ENCODE measurements around the gene TJAP1. TPM values are rescaled to one million over a fixed set of nuclear protein-coding genes. Genes with fewer than 3 reads are reported as not detected.

The TJAP1 gene
- total RNA-seq, 1 donor from 2014 or later, result 52.1 TPM

- no peak for TF ChIP-seq CTCF (conservative IDR thresholded peaks at IDR 0.05)
- Mint-ChIP-seq H3K36me3 (ENCODE audit: low read depth) (no peaks in the 10 kb centered on the region), H3K27ac (ENCODE audit: unreplicated experiment) (peak overlapping the region; percentile 62), H3K4me1 (no peaks in the 10 kb centered on the region), H3K9me3 (no peaks in the 10 kb centered on the region), H3K4me3 (no peak overlapping the region), H3K27me3 (ENCODE audit: low read depth) (peaks cover 3% of the 10 kb centered on the region)
- DNase-seq (ENCODE audit: low read depth, low spot score), result no peak
Observed at GRCh38 chr6:43448916-43449315, 28.5 kb upstream of the TJAP1 start.

GRCh38 chr6:43450699-43451131 is 26.7 kb upstream of the TJAP1 start:
- TF ChIP-seq CTCF (conservative IDR thresholded peaks at IDR 0.05), result no peak
- H3K4me1 Mint-ChIP-seq, result peaks cover 7% of the 10 kb centered on the region
- H3K36me3 Mint-ChIP-seq (ENCODE audit: low read depth), result peaks cover under 1% of the 10 kb centered on the region
- no peak overlapping the region for H3K4me3 Mint-ChIP-seq
- no peak overlapping the region for H3K27ac Mint-ChIP-seq (ENCODE audit: unreplicated experiment)
- DNase-seq (ENCODE audit: low read depth, low spot score), result no peak
- H3K27me3 Mint-ChIP-seq (ENCODE audit: low read depth), result peaks cover 17% of the 10 kb centered on the region
- no peaks in the 10 kb centered on the region for H3K9me3 Mint-ChIP-seq

GRCh38 chr6:43451348-43451747 is 26.0 kb upstream of the TJAP1 start:
- no peak for TF ChIP-seq CTCF (conservative IDR thresholded peaks at IDR 0.05)

GRCh38 chr6:43451939-43452338 is 25.4 kb upstream of the TJAP1 start:
- no peaks in the 10 kb centered on the region for H3K9me3 Mint-ChIP-seq
- no peak for TF ChIP-seq CTCF (conservative IDR thresholded peaks at IDR 0.05)
- H3K4me3 Mint-ChIP-seq, result no peak overlapping the region
- DNase-seq (ENCODE audit: low read depth, low spot score), result no peak
- H3K4me1 Mint-ChIP-seq, result peaks cover 17% of the 10 kb centered on the region
- H3K36me3 Mint-ChIP-seq (ENCODE audit: low read depth), result peaks cover 2% of the 10 kb centered on the region
- H3K27me3 Mint-ChIP-seq (ENCODE audit: low read depth), result peaks cover 29% of the 10 kb centered on the region
- no peak overlapping the region for H3K27ac Mint-ChIP-seq (ENCODE audit: unreplicated experiment)

More at GRCh38 chr6:43451348-43451747, 26.0 kb upstream of the TJAP1 start:
- no peak overlapping the region for H3K27ac Mint-ChIP-seq (ENCODE audit: unreplicated experiment)
- peaks cover 11% of the 10 kb centered on the region for H3K4me1 Mint-ChIP-seq
- H3K36me3 Mint-ChIP-seq (ENCODE audit: low read depth), result peaks cover 2% of the 10 kb centered on the region
- no peak overlapping the region for H3K4me3 Mint-ChIP-seq
- peaks cover 23% of the 10 kb centered on the region for H3K27me3 Mint-ChIP-seq (ENCODE audit: low read depth)
- no peak for DNase-seq (ENCODE audit: low read depth, low spot score)
- H3K9me3 Mint-ChIP-seq, result no peaks in the 10 kb centered on the region

- H3K27me3 Mint-ChIP-seq (ENCODE audit: low read depth), result peaks cover 38% of the 10 kb centered on the region
- H3K9me3 Mint-ChIP-seq, result no peaks in the 10 kb centered on the region
- DNase-seq (ENCODE audit: low read depth, low spot score), result no peak
- H3K27ac Mint-ChIP-seq (ENCODE audit: unreplicated experiment), result no peak overlapping the region
- peaks cover 18% of the 10 kb centered on the region for H3K4me1 Mint-ChIP-seq
- no peak for TF ChIP-seq CTCF (conservative IDR thresholded peaks at IDR 0.05)
- H3K36me3 Mint-ChIP-seq (ENCODE audit: low read depth), result peaks cover 2% of the 10 kb centered on the region
- peak overlapping the region; percentile 23 for H3K4me3 Mint-ChIP-seq
Observed at GRCh38 chr6:43452896-43453295, 24.5 kb upstream of the TJAP1 start.

- no peak for TF ChIP-seq CTCF (conservative IDR thresholded peaks at IDR 0.05)
- Mint-ChIP-seq H3K36me3 (ENCODE audit: low read depth) (peaks cover 2% of the 10 kb centered on the region), H3K4me1 (peaks cover 18% of the 10 kb centered on the region), H3K27ac (ENCODE audit: unreplicated experiment) (no peak overlapping the region), H3K27me3 (ENCODE audit: low read depth) (peaks cover 42% of the 10 kb centered on the region), H3K9me3 (no peaks in the 10 kb centered on the region), H3K4me3 (peak overlapping the region; percentile 81)
- DNase-seq (ENCODE audit: low read depth, low spot score), result no peak
Observed at GRCh38 chr6:43453831-43454230, 23.5 kb upstream of the TJAP1 start.

Data from neural crest cell (in vitro differentiated cells).